HL-60/S4 treated with retinoic acid at 250 ng/mL for 4 days and 3 days (cell line): ENCODE results near the gene FNDC11.
"Not testable (repeated sequence)": the region's sequence is repeated elsewhere in the genome, so short reads cannot be mapped to it uniquely, and the experiment has no call there.

Source experiments
- in situ Hi-C: fragments of 300-500 bp; cut with MboI; formaldehyde crosslinking; loops from 2 replicates; pipeline ENCODE4 v1.7.0; 2022; ENCODE audit warnings: low sequenced_read_pairs

Gene FNDC11

GRCh38 chr20:63553251-63553932, 567 bp upstream of the FNDC11 start:
- in situ Hi-C loops, result no loop called here

DNA sequence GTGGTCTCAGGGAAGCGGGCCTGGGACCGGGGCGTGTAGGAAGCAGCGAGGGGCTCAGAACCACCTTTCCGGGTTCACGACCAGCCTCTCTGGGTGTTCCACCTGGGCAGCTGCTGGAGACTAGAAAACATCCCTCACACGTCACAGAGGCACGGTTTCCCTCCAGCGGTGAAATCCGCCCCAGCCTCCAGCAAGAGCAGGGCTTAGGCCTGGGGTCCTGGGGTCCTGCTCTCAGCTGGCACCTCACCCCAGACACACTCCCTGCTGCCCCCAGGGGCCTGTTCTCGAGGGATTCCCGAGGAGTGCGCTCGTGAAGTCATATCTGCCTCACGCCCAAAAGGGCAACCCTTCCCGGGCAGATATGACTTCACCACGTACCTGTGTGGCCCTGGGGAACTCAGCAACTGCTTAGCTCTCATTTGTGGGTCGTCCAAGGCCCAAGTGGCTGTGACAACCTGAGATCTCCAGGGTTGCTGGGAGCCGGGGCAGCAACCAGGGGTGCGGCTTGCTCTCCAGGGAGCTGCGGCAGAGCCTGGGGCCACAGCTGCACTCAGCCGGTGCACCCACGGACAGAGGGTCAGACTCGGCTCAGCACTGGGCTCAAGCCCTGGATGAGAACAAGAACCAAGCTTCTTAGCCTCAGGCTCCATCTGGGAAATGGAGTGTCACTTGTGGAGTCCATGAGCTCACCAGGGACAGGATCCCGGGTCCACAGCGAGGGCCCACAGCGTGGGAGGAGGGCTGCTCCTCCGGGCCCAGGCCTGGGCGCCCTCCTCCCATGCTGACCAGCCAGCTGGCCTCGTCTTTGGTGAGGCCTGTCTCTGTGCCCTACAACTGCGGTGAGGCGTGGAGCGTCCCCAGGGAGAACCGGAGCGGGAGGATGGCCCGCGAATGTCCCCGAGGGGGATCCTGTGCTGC, 661 bp downstream of the FNDC11 start:
- in situ Hi-C loops, result no loop called here

DNA sequence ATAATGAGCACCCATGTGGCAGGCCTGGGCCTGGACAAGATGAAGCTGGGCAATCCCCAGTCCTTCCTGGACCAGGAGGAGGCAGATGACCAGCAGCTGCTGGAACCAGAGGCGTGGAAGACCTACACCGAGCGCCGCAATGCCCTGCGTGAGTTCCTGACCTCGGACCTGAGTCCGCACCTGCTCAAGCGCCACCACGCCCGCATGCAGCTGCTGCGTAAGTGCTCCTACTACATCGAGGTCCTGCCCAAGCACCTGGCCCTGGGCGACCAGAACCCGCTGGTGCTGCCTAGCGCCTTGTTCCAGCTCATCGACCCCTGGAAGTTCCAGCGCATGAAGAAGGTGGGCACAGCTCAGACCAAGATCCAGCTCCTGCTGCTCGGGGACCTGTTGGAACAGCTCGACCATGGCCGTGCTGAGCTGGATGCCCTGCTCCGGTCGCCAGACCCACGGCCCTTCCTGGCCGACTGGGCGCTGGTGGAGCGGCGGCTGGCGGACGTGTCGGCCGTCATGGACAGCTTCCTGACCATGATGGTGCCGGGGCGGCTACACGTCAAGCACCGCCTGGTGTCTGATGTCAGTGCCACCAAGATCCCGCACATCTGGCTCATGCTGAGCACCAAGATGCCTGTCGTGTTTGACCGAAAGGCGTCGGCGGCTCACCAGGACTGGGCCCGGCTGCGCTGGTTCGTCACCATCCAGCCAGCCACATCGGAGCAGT, 1.9 kb downstream of the FNDC11 start:
- in situ Hi-C loops, result no loop called here

DNA sequence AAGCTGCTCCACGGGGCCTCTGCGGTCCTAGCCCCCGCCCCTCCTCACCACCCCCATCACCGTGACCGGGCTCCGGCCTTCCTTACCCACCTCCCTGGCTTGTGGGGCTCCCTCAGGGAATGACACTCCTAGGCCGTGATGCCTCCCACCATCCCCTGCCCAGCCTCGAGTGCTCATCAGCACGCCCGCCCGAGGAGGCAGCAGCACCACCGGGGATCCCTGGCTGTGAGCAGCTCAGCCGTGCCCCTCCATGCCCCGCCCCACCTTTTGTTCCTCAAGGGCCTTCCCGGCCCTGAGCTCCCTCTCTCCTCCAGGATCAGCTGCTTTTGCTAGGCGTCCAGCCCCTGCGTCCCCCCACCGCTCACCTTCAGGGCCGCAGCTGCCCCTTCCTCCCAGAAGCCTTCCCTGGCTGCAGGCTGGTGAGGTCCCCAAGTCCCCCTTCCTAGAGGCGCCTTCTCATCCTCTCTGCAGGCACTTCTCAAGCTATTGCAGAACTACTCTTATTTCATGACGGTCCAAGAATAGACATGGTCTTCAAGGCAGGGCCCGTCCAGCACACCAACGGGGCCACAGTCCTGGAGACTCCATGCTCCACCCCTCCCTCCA, 3.0 kb downstream of the FNDC11 start:
- in situ Hi-C loops, result no loop called here

- in situ Hi-C loops, result no loop called here
Observed at GRCh38 chr20:63557481-63557891, 3.5 kb downstream of the FNDC11 start.

- in situ Hi-C loops, result no loop called here
Observed at GRCh38 chr20:63558804-63559484, 5.0 kb downstream of the FNDC11 start.

DNA sequence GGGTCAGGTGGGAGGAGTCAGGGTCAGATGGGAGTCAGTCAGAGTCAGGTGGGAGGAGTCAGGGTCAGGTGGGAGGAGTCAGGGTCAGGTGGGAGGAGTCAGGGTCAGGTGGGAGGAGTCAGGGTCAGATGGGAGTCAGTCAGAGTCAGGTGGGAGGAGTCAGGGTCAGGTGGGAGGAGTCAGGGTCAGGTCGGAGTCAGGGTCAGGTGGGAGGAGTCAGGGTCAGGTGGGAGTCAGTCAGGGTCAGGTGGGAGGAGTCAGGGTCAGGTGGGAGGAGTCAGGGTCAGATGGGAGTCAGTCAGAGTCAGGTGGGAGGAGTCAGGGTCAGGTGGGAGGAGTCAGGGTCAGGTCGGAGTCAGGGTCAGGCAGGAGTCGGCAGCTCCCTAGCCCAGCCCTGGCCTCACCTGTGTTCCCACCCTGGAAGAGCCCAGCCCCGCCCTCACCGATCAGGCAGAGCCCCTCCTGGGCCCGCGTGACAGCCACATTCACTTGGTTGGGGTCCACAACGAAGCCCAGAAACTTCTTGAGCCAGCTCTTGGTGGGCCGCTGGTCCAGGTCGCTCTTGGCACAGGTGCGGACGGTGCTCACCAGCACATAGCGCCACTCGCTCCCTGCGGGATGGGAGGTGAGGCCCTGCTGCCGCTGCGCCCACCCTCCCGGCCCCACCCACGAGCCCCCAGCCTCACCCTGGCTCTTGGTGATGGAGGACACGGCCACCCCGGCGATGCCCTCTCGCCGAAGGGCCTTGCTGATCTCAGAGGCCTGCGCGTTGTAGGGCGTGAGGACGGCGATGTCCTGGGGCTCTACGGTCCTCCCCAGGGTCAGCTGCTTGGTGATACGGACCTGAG, 5.8 kb downstream of the FNDC11 start:
- in situ Hi-C loops, result not testable (repeated sequence)

DNA sequence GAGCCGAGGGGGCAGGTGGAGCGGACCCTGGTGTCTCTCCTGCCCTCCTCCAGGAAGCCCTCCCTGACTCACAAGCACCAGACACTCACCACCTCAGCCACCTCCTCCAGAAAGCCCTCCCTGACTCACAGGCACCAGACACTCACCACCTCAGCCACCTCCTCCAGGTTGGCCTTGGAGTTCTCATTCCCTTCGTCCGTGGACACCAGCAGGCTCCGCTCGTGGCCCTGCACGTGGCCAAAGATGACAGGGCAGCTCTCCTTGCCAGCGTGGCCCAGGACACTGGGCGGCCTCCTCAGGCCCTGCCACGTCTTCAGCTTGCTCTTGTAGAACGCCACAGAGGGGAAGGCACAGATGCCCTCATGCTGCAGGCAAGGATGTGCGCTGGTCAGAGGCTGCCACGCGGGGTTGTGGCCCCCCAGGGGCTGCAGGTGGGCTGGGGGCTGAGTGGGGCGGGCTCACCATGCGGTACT, 6.4 kb downstream of the FNDC11 start:
- in situ Hi-C loops, result no loop called here

DNA sequence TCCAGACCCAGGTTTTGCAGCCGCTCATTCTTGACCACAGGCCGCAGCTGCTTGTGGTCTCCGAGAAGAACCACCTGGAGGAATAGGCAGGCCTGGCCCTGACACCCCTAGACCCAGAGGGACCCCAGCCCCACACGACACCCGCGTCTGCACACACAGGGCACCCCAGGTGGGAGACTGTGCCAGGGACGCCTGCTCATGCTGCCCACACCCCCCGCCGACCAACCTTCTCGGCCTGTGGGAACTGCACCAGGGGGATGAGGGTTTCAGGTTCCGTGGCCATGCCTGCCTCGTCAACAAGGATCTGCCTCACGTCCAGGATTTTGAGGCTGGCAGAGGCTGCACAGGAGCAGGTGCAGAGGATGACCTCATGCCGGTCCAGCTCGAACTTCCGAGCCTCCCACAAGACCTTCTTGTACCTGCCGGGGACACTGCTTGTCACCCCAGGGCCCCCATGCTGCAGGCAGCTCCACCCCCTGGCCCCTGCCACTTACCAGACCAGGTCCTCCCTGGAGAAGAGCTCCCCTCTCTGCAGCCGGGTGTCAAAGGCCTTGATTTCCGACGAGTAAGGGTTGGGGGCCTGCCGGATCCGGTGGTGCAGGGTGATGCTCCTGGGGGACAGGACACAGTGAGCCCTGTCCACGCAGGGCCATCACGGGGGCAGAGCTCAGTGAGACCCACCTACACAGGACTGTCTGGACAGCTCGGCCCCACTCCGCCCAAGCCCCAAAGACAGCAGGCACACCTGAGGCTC, 7.1 kb downstream of the FNDC11 start:
- in situ Hi-C loops, result no loop called here

- in situ Hi-C loops, result no loop called here
Observed at GRCh38 chr20:63561624-63562396, 7.9 kb downstream of the FNDC11 start.

DNA sequence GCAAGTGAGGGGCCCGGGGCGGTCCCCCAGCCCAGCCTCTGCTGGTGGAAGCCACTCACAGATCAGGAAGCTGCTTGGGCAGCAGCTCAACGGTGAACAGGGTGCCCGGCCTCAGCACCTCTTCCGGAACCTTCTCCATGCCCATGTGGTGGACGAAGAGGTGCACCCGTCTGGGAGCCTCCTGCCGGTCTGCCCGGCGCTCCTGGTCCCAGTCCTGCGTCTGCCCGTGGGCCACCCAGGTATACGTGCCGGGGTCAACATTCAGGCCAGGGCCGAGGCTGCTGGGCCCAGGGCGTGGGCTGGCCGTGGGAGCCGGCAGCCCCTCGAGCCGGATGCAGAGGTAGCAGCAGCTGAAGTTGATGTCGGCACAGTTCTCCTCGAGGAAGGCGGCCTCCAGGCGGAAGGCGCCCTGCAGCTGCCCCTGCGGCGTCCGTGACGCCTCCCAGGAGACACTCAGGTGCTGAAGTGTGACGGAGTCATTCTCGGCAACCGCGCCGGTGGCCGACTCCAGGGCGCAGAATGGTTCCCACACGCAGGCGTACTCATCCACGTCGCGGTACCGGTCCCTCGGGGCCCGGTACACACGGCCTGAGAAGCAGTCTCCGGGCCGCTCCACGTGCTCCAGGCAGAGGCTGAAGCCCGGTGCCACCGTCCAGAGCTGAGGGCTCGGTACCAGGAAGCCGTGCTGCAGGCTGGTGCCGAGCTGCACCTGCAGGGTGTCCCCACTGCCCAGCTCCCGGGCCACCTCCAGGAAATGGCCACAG, 8.7 kb downstream of the FNDC11 start:
- in situ Hi-C loops, result no loop called here

- in situ Hi-C loops, result no loop called here
Observed at GRCh38 chr20:63563225-63563935, 9.4 kb downstream of the FNDC11 start.

DNA sequence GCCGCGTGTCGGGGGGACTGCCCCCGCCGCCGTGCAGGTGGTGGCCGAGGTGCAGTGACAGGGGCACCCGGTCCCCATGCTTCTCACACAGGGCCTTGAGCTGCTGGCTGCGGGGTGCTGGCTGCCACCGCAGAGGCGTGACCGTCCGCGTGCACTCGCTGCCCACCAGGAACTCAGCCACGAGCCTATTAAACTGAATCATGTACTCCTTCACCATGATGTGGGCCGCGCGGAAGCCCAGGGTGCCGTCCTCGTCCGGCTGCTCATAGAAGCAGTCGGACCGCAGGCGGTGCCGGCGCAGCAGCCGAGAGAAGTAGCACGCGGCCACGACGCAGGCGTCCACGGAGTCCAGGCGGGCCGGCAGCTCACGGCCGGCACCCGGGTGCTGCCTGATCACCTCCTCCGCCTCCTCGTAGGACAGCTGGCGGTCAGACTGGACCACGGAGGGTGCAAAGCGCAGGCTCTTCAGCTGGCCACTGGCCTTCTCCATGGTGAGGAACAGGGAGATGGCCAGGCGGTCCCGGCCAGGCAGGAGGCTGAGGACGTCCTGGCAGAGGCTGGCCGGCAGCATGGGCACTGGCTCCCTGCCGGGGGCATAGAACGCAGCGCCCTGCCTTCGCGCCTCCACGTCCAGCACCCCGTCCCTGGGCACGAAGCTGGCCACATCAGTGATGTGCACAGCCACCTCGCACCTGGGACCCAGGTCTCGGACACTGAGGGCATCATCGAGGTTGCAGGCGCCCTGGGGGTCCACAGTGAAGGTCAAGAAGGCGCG, 10.3 kb downstream of the FNDC11 start:
- in situ Hi-C loops, result no loop called here

DNA sequence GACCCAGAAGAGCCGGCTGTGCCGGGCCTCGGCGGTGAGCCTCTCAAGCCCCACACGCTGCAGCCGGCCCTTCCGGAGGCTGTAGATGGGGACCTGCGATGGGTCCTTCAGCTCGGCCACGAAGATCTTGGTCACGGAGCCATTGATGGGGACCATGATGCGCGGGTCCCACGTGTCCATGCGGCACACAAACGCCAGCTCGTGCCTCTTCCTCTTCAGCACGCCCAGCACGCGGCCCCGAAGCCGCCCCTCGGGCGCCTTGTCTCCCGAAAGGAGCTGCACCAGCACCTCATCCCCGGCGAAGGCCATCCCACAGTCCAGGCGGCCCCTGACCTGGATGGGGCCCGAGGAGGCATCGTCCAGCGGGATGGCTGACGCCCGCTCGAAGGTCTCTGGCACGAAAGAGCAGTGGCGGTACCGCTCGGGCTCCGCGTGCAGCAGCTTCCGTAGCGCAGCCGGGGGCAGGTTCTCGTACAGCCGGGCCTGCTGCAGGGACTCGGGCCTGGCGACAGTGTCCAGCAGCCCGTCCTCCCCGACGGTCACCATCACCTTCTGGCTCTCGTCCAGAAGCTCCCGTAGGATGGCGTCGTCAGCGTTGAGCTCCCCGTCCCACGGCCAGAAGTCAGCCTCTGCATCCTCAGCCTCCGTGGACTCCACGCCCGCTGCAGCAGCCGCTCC, 11.2 kb downstream of the FNDC11 start:
- in situ Hi-C loops, result no loop called here

DNA sequence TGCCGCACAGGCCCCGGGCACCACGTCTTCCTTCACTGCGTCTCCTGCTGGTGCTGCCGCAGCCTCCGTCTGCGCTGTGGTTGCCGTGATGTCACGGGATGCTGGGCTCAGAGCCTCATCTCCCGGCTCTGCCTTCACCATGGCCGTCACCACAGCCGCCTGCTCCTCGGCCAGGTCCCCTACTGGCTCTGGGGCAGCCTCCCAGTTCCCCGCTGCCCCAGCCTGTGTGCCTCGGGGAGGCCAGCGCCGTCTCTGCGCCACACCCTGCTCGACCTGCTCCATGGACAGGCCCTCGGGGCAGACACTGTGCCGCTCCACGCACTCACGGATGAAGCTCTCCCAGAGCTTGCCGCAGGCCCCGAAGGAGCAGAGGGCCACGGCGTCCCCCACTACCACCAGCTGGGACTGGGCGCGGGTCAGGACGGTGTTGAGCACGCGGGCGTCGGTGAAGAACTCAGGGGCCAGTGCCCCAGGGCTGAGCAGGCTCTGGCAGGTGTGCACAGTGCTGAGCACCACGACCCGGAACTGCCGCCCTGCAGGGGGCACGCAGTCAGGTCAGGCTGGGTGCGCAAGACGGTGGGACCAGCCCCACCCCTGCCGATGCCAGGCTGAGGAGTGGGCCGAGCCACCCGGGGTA, 11.9 kb downstream of the FNDC11 start:
- in situ Hi-C loops, result no loop called here
